BLaER1 treated with 17β-estradiol and CSF1 and Interleukin-3, amounts not matched to agents 10 nM and 100 nM (cell line): ENCODE measurements around the gene NBPF1.
"Not testable (repeated sequence)": the region's sequence is repeated elsewhere in the genome, so short reads cannot be mapped to it uniquely, and the experiment has no call there.

Experiments
- H3K27ac ChIP-seq, 11 experiments: shearing (Covaris generic); formaldehyde crosslinking; 2 replicates each; pipeline ENCODE4 v1.8.1; 2022
- H3K27me3 ChIP-seq, 11 experiments: shearing (Covaris generic); formaldehyde crosslinking; 2 replicates each; pipeline ENCODE4 v1.8.1; 2022
- H3K36me3 ChIP-seq, 11 experiments: shearing (Covaris generic); formaldehyde crosslinking; 2 replicates each; pipeline ENCODE4 v1.8.1; 2022
- H3K4me1 ChIP-seq, 10 experiments: shearing (Covaris generic); formaldehyde crosslinking; 2 replicates each; pipeline ENCODE4 v1.8.1; 2022
- H3K4me2 ChIP-seq, 11 experiments: shearing (Covaris generic); formaldehyde crosslinking; 2 replicates each; pipeline ENCODE4 v1.8.1; 2022
- H3K4me3 ChIP-seq, 10 experiments: shearing (Covaris generic); formaldehyde crosslinking; 2 replicates each; pipeline ENCODE4 v1.8.1; 2022
- H3K9ac ChIP-seq, 11 experiments: shearing (Covaris generic); formaldehyde crosslinking; 2 replicates each; pipeline ENCODE4 v1.8.1; 2022
- H3K9me3 ChIP-seq, 11 experiments: shearing (Covaris generic); formaldehyde crosslinking; replicated peaks in 1 of 11; 2 replicates each; pipeline ENCODE4 v1.8.1; 2022
- H4K20me1 ChIP-seq, 11 experiments: shearing (Covaris generic); formaldehyde crosslinking; 2 replicates each; pipeline ENCODE4 v1.8.1; 2022
- Cebpa-rat ChIP-seq, 11 experiments: shearing (Covaris generic); IDR thresholded peaks; 2 replicates each; pipeline ENCODE4 v1.8.1; 2022

NBPF1 gene

GRCh38 chr1:16521679-16522078 is 91.7 kb downstream of the NBPF1 start:
- not testable (repeated sequence) for H3K4me1 ChIP-seq

GRCh38 chr1:16521288-16521583 is 92.1 kb downstream of the NBPF1 start:
- no peaks in the 10 kb centered on the region for H4K20me1 ChIP-seq
- H3K27ac ChIP-seq = no peak overlapping the region
- H3K4me2 ChIP-seq = no peak overlapping the region
- H3K27me3 ChIP-seq = peaks cover 0 to 8% (median 0%) of the 10 kb centered on the region in 11 experiments; a peak in 4 of 22 replicates
- no peak for TF ChIP-seq Cebpa-rat (IDR thresholded peaks at IDR 0.05)
- no peaks in the 10 kb centered on the region for H3K9me3 ChIP-seq
- no peak overlapping the region for H3K4me3 ChIP-seq
- peaks cover 0 to 7% (median 0%) of the 10 kb centered on the region in 10 experiments; a peak in 1 of 20 replicates for H3K4me1 ChIP-seq
- no peak overlapping the region for H3K9ac ChIP-seq
- H3K36me3 ChIP-seq = no peaks in the 10 kb centered on the region

More at GRCh38 chr1:16521679-16522078, 91.7 kb downstream of the NBPF1 start:
- not testable (repeated sequence) for H3K9ac ChIP-seq, H3K36me3 ChIP-seq, H3K27me3 ChIP-seq, H3K9me3 ChIP-seq, H3K27ac ChIP-seq, H3K4me3 ChIP-seq, H4K20me1 ChIP-seq, H3K4me2 ChIP-seq

GRCh38 chr1:16520435-16521287 is 92.7 kb downstream of the NBPF1 start:
- H3K4me2 ChIP-seq, H3K9me3 ChIP-seq, H3K4me3 ChIP-seq, H4K20me1 ChIP-seq, H3K9ac ChIP-seq, H3K4me1 ChIP-seq, H3K27ac ChIP-seq, H3K27me3 ChIP-seq, H3K36me3 ChIP-seq: not testable (repeated sequence)

- H3K9ac ChIP-seq, H3K27ac ChIP-seq, H3K9me3 ChIP-seq, H3K4me1 ChIP-seq, H3K4me2 ChIP-seq, H4K20me1 ChIP-seq, H3K36me3 ChIP-seq, H3K27me3 ChIP-seq, H3K4me3 ChIP-seq: not testable (repeated sequence)
Observed at GRCh38 chr1:16519255-16519951, 94.0 kb downstream of the NBPF1 start.

GRCh38 chr1:16518913-16519254 is 94.5 kb downstream of the NBPF1 start:
- H3K4me2 ChIP-seq, H3K9me3 ChIP-seq, H3K36me3 ChIP-seq, H3K27ac ChIP-seq, H4K20me1 ChIP-seq, H3K4me1 ChIP-seq, H3K27me3 ChIP-seq, H3K9ac ChIP-seq, H3K4me3 ChIP-seq: not testable (repeated sequence)

- H3K27ac ChIP-seq, H3K27me3 ChIP-seq, H4K20me1 ChIP-seq, H3K4me3 ChIP-seq, H3K36me3 ChIP-seq, H3K9ac ChIP-seq, H3K9me3 ChIP-seq, H3K4me1 ChIP-seq: not testable (repeated sequence)
- 0 out of 22 replicates have a peak overlapping the region, but pooled peaks of 1 of the 11 experiments have one; percentile 9 for H3K4me2 ChIP-seq
Observed at GRCh38 chr1:16516694-16517410, 96.5 kb downstream of the NBPF1 start.

- not testable (repeated sequence) for H3K36me3 ChIP-seq, H3K4me1 ChIP-seq, H3K27me3 ChIP-seq, H3K9me3 ChIP-seq, H4K20me1 ChIP-seq
- Histone ChIP-seq H3K4me3 (peak within 1 kb of the TSS; percentile 29 to 58 (median 45); a peak in 12 of 20 replicates), H3K9ac (peak within 1 kb of the TSS; percentile 77 to 86 (median 80)), H3K27ac (peak within 1 kb of the TSS; percentile 67 to 87 (median 81); a peak in 21 of 22 replicates), H3K4me2 (peak within 1 kb of the TSS; percentile 24 to 68 (median 46); a peak in 20 of 22 replicates)
Observed at GRCh38 chr1:16514107-16515055, 99.0 kb downstream of the NBPF1 start, which contains the start of gene RNU1-1. Gene RNU1-1 (minus strand): TSS chr1:16514285.

- Histone ChIP-seq H3K9ac (peak overlapping the region in 3 of 11 experiments; percentile 18 to 80 (median 31); a peak in 2 of 22 replicates), H3K27ac (peak overlapping the region in 1 of 11 experiments; percentile 76; a peak in 2 of 22 replicates), H3K4me2 (peak overlapping the region in 10 of 11 experiments; percentile 12 to 68 (median 42); a peak in 15 of 22 replicates), H3K4me3 (peak overlapping the region in 2 of 10 experiments; percentile 29 to 40; a peak in 3 of 20 replicates)
- H3K4me1 ChIP-seq, H3K36me3 ChIP-seq, H3K27me3 ChIP-seq, H3K9me3 ChIP-seq, H4K20me1 ChIP-seq: not testable (repeated sequence)
Observed at GRCh38 chr1:16513412-16514106, 99.8 kb downstream of the NBPF1 start.

GRCh38 chr1:16512624-16513411 is 100.5 kb downstream of the NBPF1 start:
- not testable (repeated sequence) for H3K36me3 ChIP-seq, H3K27ac ChIP-seq, H3K27me3 ChIP-seq, H3K9ac ChIP-seq, H3K9me3 ChIP-seq, H3K4me1 ChIP-seq, H3K4me3 ChIP-seq, H4K20me1 ChIP-seq
- H3K4me2 ChIP-seq = peak overlapping the region in 9 of 11 experiments; percentile 31 to 56 (median 40); a peak in 12 of 22 replicates
